Endothelial cell of umbilical vein (primary cell): ENCODE measurements around the gene CWF19L2. TPM values are rescaled to one million over a fixed set of nuclear protein-coding genes. Genes with fewer than 3 reads are reported as not detected.

ENCODE experiments used
- BruUV-seq: library from RNA; stranded (reverse); fragments of 400-500 nt; replicated peaks from 2 replicates; lab custom pipeline; 2021; lab: Mats Ljungman, UMichigan
- CTCF ChIA-PET: fragments of 300-600, 350-600 bp; sonication (Branson Sonifier 250); formaldehyde crosslinking; loops from one replicate; lab custom pipeline; 2021; ENCODE audit warnings: antibody characterized with exemption, inconsistent platforms; lab: Charles Lee
- POLR2A ChIA-PET: fragments of 300-600, 350-600 bp; sonication (Branson Sonifier 250); formaldehyde crosslinking; loops from one replicate; lab custom pipeline; 2021; ENCODE audit warnings: antibody characterized with exemption, inconsistent platforms; lab: Charles Lee
- DNase-seq: peaks from one replicate; pipeline ENCODE4 v3.0.0-alpha.2; 2011; ENCODE audit warnings: low read depth, low spot score
- FAIRE-seq: peaks from 2 replicates; lab custom pipeline; 2011; peaks lifted over from hg19 to GRCh38; lab: Jason Lieb, UNC
- H2AFZ ChIP-seq: 2 replicates; pipeline ENCODE4 v1.6.0; 2012; ENCODE audit warnings: low read depth, low read length, control low read depth, inconsistent platforms
- H3K27ac ChIP-seq: 2 replicates; pipeline ENCODE4 v1.5.1; 2011; ENCODE audit warnings: low read depth, mild to moderate bottlenecking, control low read depth, low read length, moderate library complexity; ENCODE audit not compliant: insufficient read depth
- H3K27me3 ChIP-seq, 2 experiments: 2 replicates each; pipeline versions ENCODE4 v1.6.0 to v1.6.1; 2011; ENCODE audit warnings: low read length in 2 of 2, mixed read lengths in 1 of 2; ENCODE audit not compliant: control insufficient read depth in 2 of 2, insufficient read depth in 2 of 2
- H3K36me3 ChIP-seq, 2 experiments: 2 replicates in 1 of 2; 3 replicates in 1 of 2; pipeline ENCODE4 v1.5.1; 2011; ENCODE audit warnings: low read length in 2 of 2, mild to moderate bottlenecking in 1 of 2, moderate library complexity in 1 of 2; ENCODE audit not compliant: control insufficient read depth in 2 of 2, insufficient read depth in 2 of 2; ENCODE audit errors: extremely low read depth in 1 of 2
- H3K4me1 ChIP-seq: 3 replicates; pipeline ENCODE4 v1.5.1; 2011; ENCODE audit warnings: mild to moderate bottlenecking, low read length; ENCODE audit not compliant: control insufficient read depth, insufficient read depth; ENCODE audit errors: extremely low read depth
- H3K4me2 ChIP-seq: 2 replicates; pipeline ENCODE4 v1.6.1; 2011; ENCODE audit warnings: low read length, control low read depth, mixed read lengths; ENCODE audit not compliant: insufficient read depth
- H3K4me3 ChIP-seq, 3 experiments: fragments of 200-600 bp in 1 of 3; sonication (generic), shearing (Covaris generic) in 1 of 3; replicated peaks in 1 of 3; 2 replicates each; pipeline ENCODE4 v1.5.1; 2011 to 2016; ENCODE audit warnings: control low read depth in 3 of 3, low read length in 3 of 3, mild to moderate bottlenecking in 2 of 3, inconsistent platforms in 1 of 3, low read depth in 1 of 3, moderate library complexity in 1 of 3; ENCODE audit not compliant: insufficient read depth in 1 of 3
- H3K79me2 ChIP-seq: 2 replicates; pipeline ENCODE4 v1.6.0; 2012; ENCODE audit warnings: low read length, inconsistent platforms; ENCODE audit not compliant: control insufficient read depth, insufficient read depth
- H3K9ac ChIP-seq: replicated peaks from 2 replicates; pipeline ENCODE3; 2011; ENCODE audit warnings: low read length, control low read depth; ENCODE audit not compliant: insufficient read depth; ENCODE audit errors: extremely low read depth
- H3K9me1 ChIP-seq: replicated peaks from 3 replicates; pipeline ENCODE4 v1.6.0; 2011; ENCODE audit warnings: mild to moderate bottlenecking, low read length; ENCODE audit not compliant: control insufficient read depth, insufficient read depth; ENCODE audit errors: extremely low read depth
- H3K9me3 ChIP-seq: replicated peaks from 2 replicates; pipeline ENCODE4 v1.5.1; 2012; ENCODE audit warnings: low read length, inconsistent platforms; ENCODE audit not compliant: control insufficient read depth, insufficient read depth
- H4K20me1 ChIP-seq: replicated peaks from 2 replicates; pipeline ENCODE3; 2011; ENCODE audit warnings: mild to moderate bottlenecking, low read length; ENCODE audit not compliant: control insufficient read depth, insufficient read depth; ENCODE audit errors: extremely low read depth
- CTCF ChIP-seq, 2 donors: IDR thresholded peaks; 1 replicate in 1 of 2; 2 replicates in 1 of 2; pipeline ENCODE4 v1.5.1; 2011; ENCODE audit warnings: low read length in 2 of 2, mild to moderate bottlenecking in 2 of 2, moderate library complexity in 2 of 2, control low read depth in 1 of 2, inconsistent platforms in 1 of 2, low read depth in 1 of 2; ENCODE audit not compliant: insufficient read depth in 1 of 2; ENCODE audit errors: extremely low read depth in 1 of 2
- EZH2 ChIP-seq: IDR thresholded peaks from 2 replicates; pipeline ENCODE4 v1.6.1; 2012; ENCODE audit warnings: borderline replicate concordance, low read depth, mild to moderate bottlenecking, moderate library complexity, low read length, inconsistent platforms; ENCODE audit not compliant: severe bottlenecking
- FOS ChIP-seq: IDR thresholded peaks from 2 replicates; pipeline ENCODE4 v1.6.1; 2011; ENCODE audit warnings: mild to moderate bottlenecking, low read length, moderate library complexity, borderline replicate concordance; ENCODE audit not compliant: insufficient read depth
- GATA2 ChIP-seq: IDR thresholded peaks from 2 replicates; pipeline ENCODE4 v1.7.0; 2011; ENCODE audit warnings: low read depth, mild to moderate bottlenecking, moderate library complexity, mixed read lengths, low read length; ENCODE audit not compliant: insufficient read length, insufficient read depth
- JUN ChIP-seq: IDR thresholded peaks from 2 replicates; pipeline ENCODE4 v1.6.1; 2011; ENCODE audit warnings: borderline replicate concordance, low read depth; ENCODE audit not compliant: insufficient read length, insufficient read depth
- MYC ChIP-seq: IDR thresholded peaks from one replicate; pipeline ENCODE4 v1.6.1; 2011; ENCODE audit warnings: mild to moderate bottlenecking, low read depth, low read length
- POLR2A ChIP-seq: IDR thresholded peaks from 2 replicates; pipeline ENCODE4 v1.6.1; 2012; ENCODE audit warnings: low read depth, mild to moderate bottlenecking, control low read depth, low read length
- POLR2AphosphoS5 ChIP-seq: IDR thresholded peaks from 2 replicates; pipeline ENCODE4 v1.6.1; 2012; ENCODE audit warnings: low read depth, mild to moderate bottlenecking, control low read depth, low read length, moderate library complexity; ENCODE audit not compliant: insufficient read depth
- dilution Hi-C: fragments of 300-500 bp; cut with MboI; formaldehyde crosslinking; loops from one replicate; pipeline ENCODE4 v1.15.0; 2019; ENCODE audit warnings: low sequenced_read_pairs; ENCODE audit not compliant: extremely low pct_ligation_motif_present
- intact Hi-C: fragments of 100-400 bp; cut with micrococcal nuclease; formaldehyde crosslinking; loops from one replicate; pipeline ENCODE4 v1.10.0; 2022
- polyA plus RNA-seq, 4 experiments: library from polyadenylated mRNA; depleted of rRNA in 3 of 4; stranded (reverse) in 3 of 4; unstranded in 1 of 4; fragments of >200 nt; gene quantifications; 2 replicates each; pipeline versions ENCODE4 v1.2.1 to v1.2.3, GENCODE V29; 2011 to 2012; ENCODE audit warnings: missing spikeins in 1 of 4
- total RNA-seq: library from RNA; stranded (reverse); gene quantifications from 2 replicates; pipeline ENCODE4 v1.2.3, GENCODE V29; 2021
- TF ChIP-seq, protein P1 (sequence below): IDR thresholded peaks from 2 replicates; pipeline ENCODE4 v1.6.1; 2011; ENCODE audit not compliant: insufficient read depth, insufficient read length

CWF19L2 gene
- total and polyA plus RNA-seq, 2 donors (not counting 3 experiments of a cell fraction or from before 2014, with no cell fraction given), result 1.4 to 11.8 TPM

DNA sequence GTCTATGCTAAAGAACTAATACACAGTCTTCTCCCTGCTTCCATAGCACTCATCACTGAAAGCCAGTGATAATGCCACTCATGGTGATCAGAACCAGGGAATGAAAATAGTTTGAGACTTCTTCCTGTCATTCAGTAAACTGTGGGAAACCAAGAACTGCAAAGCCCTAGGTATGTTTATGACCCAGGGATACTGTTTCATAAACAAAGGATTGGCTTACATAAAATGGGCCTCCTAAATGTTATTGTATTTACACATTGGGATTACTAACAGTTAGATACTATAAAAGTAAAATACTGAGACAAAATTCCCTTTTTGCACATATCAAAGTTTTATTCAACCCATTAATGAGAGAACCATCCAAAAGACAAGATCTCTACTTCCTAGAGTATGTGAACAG is 21.3 kb upstream of the CWF19L2 start:
- Histone ChIP-seq H3K36me3 (no peaks in the 10 kb centered on the region), H3K4me2 (no peak overlapping the region), H3K9me1 (no peaks in the 10 kb centered on the region), H3K9ac (no peak overlapping the region), H2AFZ (no peak overlapping the region), H3K27ac (no peak overlapping the region), H3K27me3 (peaks cover 4 to 8% of the 10 kb centered on the region in 2 experiments), H3K4me1 (no peaks in the 10 kb centered on the region), H3K4me3 (no peak overlapping the region), H4K20me1 (no peaks in the 10 kb centered on the region), H3K79me2 (no peaks in the 10 kb centered on the region), H3K9me3 (no peaks in the 10 kb centered on the region)
- BruUV-seq, result no TSS peak
- FAIRE-seq (no peak), DNase-seq (no peak)
- intact Hi-C loops (no loop called here), dilution Hi-C loops (no loop called here)
- ChIA-PET POLR2A (no interaction called here), CTCF (no interaction called here)
- TF ChIP-seq, protein P1, sequence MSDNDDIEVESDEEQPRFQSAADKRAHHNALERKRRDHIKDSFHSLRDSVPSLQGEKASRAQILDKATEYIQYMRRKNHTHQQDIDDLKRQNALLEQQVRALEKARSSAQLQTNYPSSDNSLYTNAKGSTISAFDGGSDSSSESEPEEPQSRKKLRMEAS, result no peak
- TF ChIP-seq EZH2, result no peak
- no peak for TF ChIP-seq MYC
- no peak for TF ChIP-seq POLR2AphosphoS5
- TF ChIP-seq POLR2A, result no peak
- TF ChIP-seq FOS, result no peak
- no peak for TF ChIP-seq CTCF (IDR thresholded peaks at IDR 0.05; ENCODE audit: extremely low read depth in 1 of 2, insufficient read depth in 1 of 2, low read depth in 1 of 2, low read length in 2 of 2)
- TF ChIP-seq JUN, result no peak
- no peak for TF ChIP-seq GATA2
